ENCODE results near the gene RELCH.
A peak's percentile ranks its signal among the peaks of the same experiment; 100 is the strongest.

The RELCH gene

DNA sequence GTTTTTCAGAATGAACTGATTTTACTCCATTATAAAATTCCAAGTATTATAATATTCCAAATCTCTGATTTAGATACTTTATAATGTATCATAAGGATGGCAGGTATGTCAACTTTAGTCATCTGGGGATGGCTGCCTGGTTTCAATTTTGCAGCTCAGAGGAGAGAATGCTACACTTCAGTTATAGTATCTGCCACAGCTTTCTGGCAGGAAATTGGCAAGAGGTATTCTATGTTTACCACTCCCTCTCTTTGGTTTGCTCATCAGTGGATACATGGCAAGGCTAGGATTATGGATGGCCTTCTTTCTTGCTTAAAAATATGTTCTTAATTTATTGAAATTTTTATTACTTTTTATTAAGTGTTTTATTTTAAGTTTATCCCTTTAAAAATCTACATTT, 71.0 kb downstream of the RELCH start:
- ATAC-seq (replicated peaks) = no peak
- Mint-ChIP-seq H3K36me3 (peaks cover 15 to 31% of the 10 kb centered on the region in 2 donors), H3K4me3 (no peak overlapping the region), H3K4me1 (peaks cover 5 to 12% of the 10 kb centered on the region in 2 donors), H3K9me3 (no peaks in the 10 kb centered on the region), H3K27me3 (no peaks in the 10 kb centered on the region), H3K27ac (no peak overlapping the region)
- no peak for DNase-seq

DNA sequence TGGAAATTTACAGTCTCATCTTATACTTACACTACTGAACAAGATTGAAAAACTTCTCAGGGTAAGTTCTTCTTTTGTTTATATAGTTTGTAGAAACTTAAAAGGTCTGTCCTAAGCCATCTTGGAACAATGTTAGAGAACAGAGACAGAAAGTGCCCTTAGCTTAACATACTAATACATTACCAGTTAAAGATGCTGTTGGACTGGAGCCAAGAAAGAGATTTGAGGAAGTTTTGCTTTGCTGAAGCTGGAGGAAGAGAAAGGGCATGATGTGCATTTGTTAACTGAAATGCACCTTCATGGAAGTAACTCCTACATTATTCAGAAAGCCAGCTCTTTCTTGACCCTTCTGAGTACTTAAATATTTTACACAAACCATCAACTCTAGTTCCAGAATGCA, 71.6 kb downstream of the RELCH start:
- Mint-ChIP-seq H3K27me3 (no peaks in the 10 kb centered on the region), H3K9me3 (no peaks in the 10 kb centered on the region), H3K4me3 (no peak overlapping the region), H3K36me3 (peaks cover 15 to 31% of the 10 kb centered on the region in 2 donors), H3K4me1 (peaks cover 5 to 12% of the 10 kb centered on the region in 2 donors), H3K27ac (no peak overlapping the region)
- ATAC-seq (replicated peaks) = peak; percentile 62 to 65
- DNase-seq = no peak

DNA sequence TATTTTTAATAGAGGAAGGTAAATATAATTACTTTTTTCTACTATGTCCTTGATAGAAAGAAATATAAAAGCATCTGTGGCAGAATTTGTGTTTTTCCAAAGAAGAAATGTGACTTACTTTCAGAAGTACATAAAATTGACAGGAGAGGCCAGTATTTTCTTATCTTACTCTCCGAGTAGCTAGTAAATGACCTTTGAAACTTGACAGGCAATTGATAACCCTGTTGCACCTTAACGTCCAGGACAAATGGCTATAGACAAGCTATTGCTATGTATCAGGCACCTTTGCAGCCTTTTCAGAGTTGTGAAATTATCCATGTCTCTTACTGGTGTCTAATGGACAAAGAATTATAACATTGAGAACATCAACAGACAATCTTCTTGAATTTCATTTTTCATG, 75.0 kb downstream of the RELCH start:
- H3K4me1 Mint-ChIP-seq = peaks cover 5 to 12% of the 10 kb centered on the region in 2 donors
- H3K36me3 Mint-ChIP-seq = peaks cover 15 to 38% of the 10 kb centered on the region in 2 donors
- no peaks in the 10 kb centered on the region for H3K9me3 Mint-ChIP-seq
- no peak for DNase-seq
- no peak overlapping the region for H3K4me3 Mint-ChIP-seq
- ATAC-seq (replicated peaks) = no peak
- no peak overlapping the region for H3K27ac Mint-ChIP-seq
- H3K27me3 Mint-ChIP-seq = no peaks in the 10 kb centered on the region

DNA sequence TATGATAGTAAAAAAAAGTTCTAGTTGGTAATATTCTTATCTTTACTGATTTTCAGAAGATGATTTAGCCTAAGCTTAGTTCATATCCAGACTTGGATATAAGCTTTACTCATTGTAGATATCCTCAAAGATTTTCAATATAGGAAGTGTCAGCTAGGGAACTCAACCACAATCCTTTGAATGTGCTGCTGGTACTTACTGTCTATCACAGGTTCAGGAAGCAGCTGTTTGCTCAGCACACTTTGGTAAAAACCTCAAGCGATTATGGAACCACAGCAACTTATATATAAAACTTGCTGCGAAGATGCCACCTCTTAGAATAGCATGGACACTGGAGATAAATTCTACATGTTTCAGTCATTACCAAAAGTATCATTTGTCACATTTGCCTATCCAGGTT, 77.9 kb downstream of the RELCH start:
- Mint-ChIP-seq H3K27ac (no peak overlapping the region), H3K9me3 (no peaks in the 10 kb centered on the region), H3K4me3 (no peak overlapping the region), H3K36me3 (peaks cover 9 to 25% of the 10 kb centered on the region in 2 donors), H3K27me3 (no peaks in the 10 kb centered on the region), H3K4me1 (peaks cover 0 to 2% of the 10 kb centered on the region in 2 donors)
- DNase-seq (no peak), ATAC-seq (replicated peaks) (no peak)

DNA sequence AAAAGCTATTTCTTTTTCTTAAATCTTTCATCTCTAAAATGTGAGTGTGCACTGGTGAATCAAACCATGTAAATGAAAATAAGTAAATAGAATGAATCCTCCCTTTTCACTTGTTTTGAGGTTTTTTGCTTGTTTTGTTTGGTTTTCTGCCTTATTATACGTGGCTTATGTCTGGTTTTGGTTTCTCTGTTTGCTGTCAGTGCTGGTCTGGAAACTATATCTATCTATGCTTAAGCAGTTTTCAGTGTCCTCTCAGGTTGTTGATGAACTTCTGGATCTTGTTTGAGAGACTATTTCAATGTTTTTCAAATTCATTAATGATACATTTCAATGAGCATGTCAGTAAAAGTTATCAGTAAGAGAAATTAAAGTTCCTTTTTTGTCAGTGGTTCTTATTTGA, 90.0 kb downstream of the RELCH start:
- Mint-ChIP-seq H3K4me1 (peaks cover 7 to 9% of the 10 kb centered on the region in 2 donors), H3K27ac (no peak overlapping the region), H3K36me3 (peaks cover 17 to 25% of the 10 kb centered on the region in 2 donors), H3K9me3 (no peaks in the 10 kb centered on the region), H3K27me3 (no peaks in the 10 kb centered on the region), H3K4me3 (no peak overlapping the region)
- no peak for DNase-seq
- ATAC-seq (replicated peaks) = no peak

DNA sequence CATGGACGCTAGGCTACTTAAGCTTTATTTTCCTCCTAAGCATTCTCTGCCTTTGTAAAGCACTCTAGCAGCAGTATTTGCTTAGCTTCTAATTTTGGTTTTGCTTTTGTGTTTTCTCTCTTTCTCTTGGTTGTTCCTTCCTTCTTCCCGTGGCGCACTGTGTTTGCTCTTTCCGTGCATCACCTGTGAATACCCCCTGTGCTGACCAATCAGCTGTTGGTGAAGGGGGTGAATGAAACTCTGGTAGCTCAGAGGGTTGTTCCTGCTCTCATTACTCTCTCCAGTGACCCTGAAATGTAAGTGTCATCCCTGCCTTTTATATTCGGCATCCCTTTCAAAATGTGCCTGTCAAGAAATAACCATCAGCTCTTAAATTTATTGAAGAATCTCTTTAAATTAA, 92.5 kb downstream of the RELCH start:
- Mint-ChIP-seq H3K9me3 (no peaks in the 10 kb centered on the region), H3K36me3 (peaks cover 29 to 38% of the 10 kb centered on the region in 2 donors), H3K27me3 (no peaks in the 10 kb centered on the region), H3K27ac (peak overlapping the region; percentile 62), H3K4me3 (no peak overlapping the region), H3K4me1 (peaks cover 7 to 9% of the 10 kb centered on the region in 2 donors)
- ATAC-seq (replicated peaks) (no peak), DNase-seq (no peak)

DNA sequence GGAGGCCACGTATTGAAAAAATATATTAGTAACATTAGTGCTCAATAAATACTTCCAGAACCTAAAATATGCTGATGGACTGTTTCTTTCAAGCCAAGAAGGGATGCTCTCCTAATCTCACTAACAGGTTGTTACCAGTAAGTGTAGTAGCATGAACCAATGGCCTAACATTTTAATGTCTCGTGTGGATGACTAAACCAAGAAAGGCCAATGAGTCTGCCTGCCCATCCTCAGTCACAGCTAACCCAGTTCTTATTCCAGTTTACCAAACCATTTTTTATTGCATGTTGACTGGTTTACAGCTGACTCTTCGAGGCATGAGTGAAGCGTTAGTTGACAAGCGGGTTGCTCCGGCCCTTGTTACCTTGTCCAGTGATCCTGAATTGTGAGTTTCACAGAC, 93.0 kb downstream of the RELCH start:
- Mint-ChIP-seq H3K4me1 (peaks cover 7 to 13% of the 10 kb centered on the region in 2 donors), H3K9me3 (no peaks in the 10 kb centered on the region), H3K4me3 (no peak overlapping the region), H3K27me3 (no peaks in the 10 kb centered on the region), H3K27ac (no peak overlapping the region), H3K36me3 (peaks cover 32 to 42% of the 10 kb centered on the region in 2 donors)
- DNase-seq = no peak
- ATAC-seq (replicated peaks) = no peak

DNA sequence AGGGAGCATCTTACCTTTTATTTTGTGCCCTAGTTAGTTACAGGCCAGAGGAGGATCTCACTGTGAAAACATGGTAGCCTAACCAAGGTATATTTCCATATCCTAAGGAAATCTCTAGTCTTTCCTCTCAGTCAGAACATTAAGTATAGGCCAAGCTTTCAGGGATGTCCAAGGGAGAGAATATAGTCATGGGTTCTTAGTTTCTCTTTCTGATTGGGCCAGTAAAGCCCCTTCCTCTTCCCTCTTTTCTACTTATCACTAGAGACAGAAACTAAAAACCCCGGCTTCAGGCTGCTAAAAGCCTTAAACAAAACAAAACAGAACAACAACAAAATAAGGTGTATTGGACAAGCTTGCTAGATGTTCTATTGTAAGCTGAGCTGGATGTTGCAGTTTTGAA, 93.7 kb downstream of the RELCH start:
- peaks cover 0 to 2% of the 10 kb centered on the region in 2 donors for H3K9me3 Mint-ChIP-seq
- no peak overlapping the region for H3K27ac Mint-ChIP-seq
- H3K4me1 Mint-ChIP-seq = peaks cover 9 to 20% of the 10 kb centered on the region in 2 donors
- ATAC-seq (replicated peaks) = no peak
- no peak for DNase-seq
- peaks cover 39 to 48% of the 10 kb centered on the region in 2 donors for H3K36me3 Mint-ChIP-seq
- H3K4me3 Mint-ChIP-seq = no peak overlapping the region
- no peaks in the 10 kb centered on the region for H3K27me3 Mint-ChIP-seq

DNA sequence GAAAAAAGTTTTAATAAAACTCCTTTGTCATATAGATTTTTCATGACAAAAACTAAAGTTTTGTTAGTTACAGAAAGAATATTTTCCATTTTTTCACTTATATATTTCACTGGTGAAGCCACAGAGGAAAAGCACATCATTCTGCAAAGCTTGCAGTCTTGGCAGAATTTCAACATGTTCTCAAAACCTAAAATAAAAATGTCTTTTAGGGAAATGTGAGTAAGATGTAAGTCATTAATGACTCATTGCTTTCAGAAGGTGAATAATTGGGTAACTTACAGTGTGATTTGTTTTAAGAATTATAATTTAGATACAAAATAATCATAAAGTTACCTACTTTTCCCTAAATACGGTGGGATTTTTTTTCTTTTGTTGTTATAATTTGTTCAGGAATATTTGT, 94.6 kb downstream of the RELCH start:
- DNase-seq (no peak), ATAC-seq (replicated peaks) (no peak)
- H3K27me3 Mint-ChIP-seq = no peaks in the 10 kb centered on the region
- H3K4me3 Mint-ChIP-seq = no peak overlapping the region
- no peak overlapping the region for H3K27ac Mint-ChIP-seq
- peaks cover 0 to 2% of the 10 kb centered on the region in 2 donors for H3K9me3 Mint-ChIP-seq
- peaks cover 35 to 47% of the 10 kb centered on the region in 2 donors for H3K36me3 Mint-ChIP-seq
- H3K4me1 Mint-ChIP-seq = peaks cover 9 to 26% of the 10 kb centered on the region in 2 donors

DNA sequence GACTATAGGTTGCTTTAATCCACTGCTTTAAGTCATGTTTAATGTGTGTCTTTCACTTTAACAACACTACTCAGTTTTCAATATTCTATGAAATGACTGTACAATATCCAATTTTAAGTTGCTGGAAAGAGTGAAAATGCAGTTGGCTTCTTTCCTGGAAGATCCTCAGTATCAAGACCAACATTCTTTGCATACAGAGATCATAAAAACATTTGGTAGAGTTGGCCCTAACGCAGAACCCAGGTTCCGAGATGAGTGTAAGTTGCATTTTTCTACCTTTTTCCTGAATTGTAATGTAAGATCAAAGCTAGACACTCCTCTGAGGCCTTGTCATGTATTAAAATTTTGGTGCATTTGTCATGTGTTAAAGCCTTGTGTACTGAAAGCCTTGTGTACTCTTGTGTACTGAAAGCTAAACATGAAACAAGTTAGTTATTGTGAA, 95.2 kb downstream of the RELCH start:
- Mint-ChIP-seq H3K36me3 (peaks cover 32 to 43% of the 10 kb centered on the region in 2 donors), H3K4me1 (peaks cover 7 to 26% of the 10 kb centered on the region in 2 donors), H3K4me3 (no peak overlapping the region), H3K27me3 (no peaks in the 10 kb centered on the region), H3K27ac (no peak overlapping the region), H3K9me3 (peaks cover 0 to 2% of the 10 kb centered on the region in 2 donors)
- no peak for ATAC-seq (replicated peaks)
- DNase-seq = no peak

DNA sequence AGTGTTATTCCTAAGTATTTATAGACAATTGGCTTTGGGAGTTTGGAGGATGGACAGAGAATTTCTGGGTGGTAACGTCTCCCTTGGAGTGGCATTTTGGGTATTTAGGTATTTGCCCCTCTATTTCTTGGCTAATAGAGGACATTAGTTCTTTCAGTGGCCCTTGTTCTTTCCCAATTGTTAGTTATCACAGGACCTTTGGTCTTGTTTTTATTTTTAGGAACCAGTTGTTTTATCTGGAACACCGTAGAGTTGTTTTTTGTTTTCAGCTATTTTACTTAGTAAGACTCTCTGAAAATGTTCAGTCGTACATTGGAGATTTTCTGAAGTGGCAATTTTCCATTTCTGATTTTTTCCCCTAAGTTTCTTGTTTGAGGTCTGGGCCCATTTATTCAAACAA, 97.6 kb downstream of the RELCH start:
- DNase-seq = no peak
- H3K27ac Mint-ChIP-seq = no peak overlapping the region
- ATAC-seq (replicated peaks) = no peak

DNA sequence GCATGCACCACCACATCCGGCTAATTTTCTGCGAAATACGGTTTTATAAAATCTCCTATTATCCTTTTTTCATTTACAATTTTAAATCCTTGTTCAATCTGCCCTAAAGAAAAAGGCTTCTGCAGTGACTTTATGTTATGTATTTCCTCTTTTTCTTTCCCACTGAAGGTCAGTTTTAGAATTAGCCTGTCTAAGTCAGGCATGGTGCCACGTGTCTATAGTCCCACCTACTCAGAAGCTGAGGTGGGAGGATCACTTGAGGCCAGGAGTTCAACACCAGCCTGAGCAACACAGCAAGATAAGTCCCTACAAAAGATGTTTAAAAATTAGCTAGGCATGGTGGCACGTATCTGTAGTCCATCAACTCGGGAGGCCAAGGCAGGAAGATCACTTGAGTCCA, 98.2 kb downstream of the RELCH start:
- Mint-ChIP-seq H3K36me3 (peaks cover 32 to 41% of the 10 kb centered on the region in 2 donors), H3K4me3 (peak overlapping the region in 1 of 2 donors; percentile 42), H3K4me1 (peaks cover 19 to 53% of the 10 kb centered on the region in 2 donors), H3K9me3 (peaks cover 0 to 2% of the 10 kb centered on the region in 2 donors), H3K27ac (peak overlapping the region; percentile 79), H3K27me3 (no peaks in the 10 kb centered on the region)
- DNase-seq (no peak), ATAC-seq (replicated peaks) (no peak)

More for the DNA sequence above, 97.6 kb downstream of the RELCH start:
- no peaks in the 10 kb centered on the region for H3K27me3 Mint-ChIP-seq
- peaks cover 17 to 50% of the 10 kb centered on the region in 2 donors for H3K4me1 Mint-ChIP-seq
- peaks cover 0 to 2% of the 10 kb centered on the region in 2 donors for H3K9me3 Mint-ChIP-seq
- no peak overlapping the region for H3K4me3 Mint-ChIP-seq
- peaks cover 32 to 43% of the 10 kb centered on the region in 2 donors for H3K36me3 Mint-ChIP-seq

DNA sequence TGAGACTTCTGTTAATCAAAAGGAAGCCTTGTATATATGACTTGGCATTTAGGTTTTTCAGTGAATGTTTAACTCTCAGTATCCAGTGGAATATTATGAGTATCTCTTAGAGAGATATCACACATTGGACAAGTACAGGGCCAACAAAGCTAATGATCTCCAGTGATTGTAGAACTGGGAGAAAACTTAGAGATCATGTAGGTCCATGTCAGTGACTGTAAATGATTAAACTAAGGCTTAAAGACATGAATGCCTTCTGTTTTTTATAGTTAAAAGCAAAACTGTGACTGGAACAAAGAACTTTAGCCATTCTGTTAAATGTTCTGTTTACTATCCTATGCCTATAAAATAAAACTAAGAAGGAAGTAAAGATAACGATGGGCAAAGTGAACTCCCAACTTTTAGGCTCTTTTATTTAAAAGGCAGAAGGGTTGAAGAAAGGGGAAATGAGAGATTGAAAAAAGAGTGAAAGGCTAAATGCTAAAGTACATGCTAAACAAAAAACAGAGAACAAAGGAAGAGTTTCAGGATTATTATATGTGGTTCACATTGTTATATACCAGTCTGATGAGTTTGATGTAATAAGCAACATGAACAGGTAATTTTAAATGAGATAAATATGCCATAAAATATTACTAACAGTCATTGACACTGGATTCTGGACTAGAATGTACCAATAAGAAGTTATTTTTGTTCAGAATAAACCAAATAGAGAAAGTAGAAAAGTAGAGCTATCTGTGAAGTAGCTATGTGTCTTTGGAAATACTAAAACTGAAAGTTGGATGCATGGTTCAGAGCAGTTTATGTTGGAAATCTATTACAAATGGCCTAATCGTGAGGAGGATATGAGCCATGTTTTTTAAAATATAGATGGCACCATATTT, 101.0 kb downstream of the RELCH start:
- DNase-seq (no peak), ATAC-seq (replicated peaks) (peak; percentile 62 to 71)
- peaks cover 16 to 44% of the 10 kb centered on the region in 2 donors for H3K4me1 Mint-ChIP-seq
- H3K4me3 Mint-ChIP-seq = peak overlapping the region; percentile 30 to 65
- H3K27me3 Mint-ChIP-seq = no peaks in the 10 kb centered on the region
- peak overlapping the region; percentile 91 for H3K27ac Mint-ChIP-seq
- H3K36me3 Mint-ChIP-seq = peaks cover 21 to 25% of the 10 kb centered on the region in 2 donors
- H3K9me3 Mint-ChIP-seq = peaks cover 0 to 2% of the 10 kb centered on the region in 2 donors

DNA sequence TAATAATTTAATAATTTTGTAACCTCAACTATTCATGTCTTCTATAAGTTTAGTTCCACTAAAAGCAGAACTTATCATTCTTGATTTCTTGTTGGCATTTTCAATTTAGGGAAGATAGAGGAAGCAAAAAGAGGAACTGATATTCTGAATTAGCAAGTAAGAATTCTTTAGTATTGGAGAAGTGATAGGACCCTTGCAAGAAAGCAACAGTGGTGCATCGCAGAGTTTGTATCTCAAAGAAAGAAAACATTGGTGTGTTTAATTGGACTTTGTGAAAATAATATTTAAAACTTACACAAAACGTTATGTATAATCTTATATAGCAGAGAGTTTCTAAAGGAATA, 101.6 kb downstream of the RELCH start:
- H3K9me3 Mint-ChIP-seq = peaks cover 0 to 2% of the 10 kb centered on the region in 2 donors
- H3K36me3 Mint-ChIP-seq = peaks cover 16 to 20% of the 10 kb centered on the region in 2 donors
- H3K27me3 Mint-ChIP-seq = no peaks in the 10 kb centered on the region
- H3K4me3 Mint-ChIP-seq = peak overlapping the region; percentile 7 to 65
- peaks cover 16 to 44% of the 10 kb centered on the region in 2 donors for H3K4me1 Mint-ChIP-seq
- H3K27ac Mint-ChIP-seq = no peak overlapping the region
- DNase-seq (no peak), ATAC-seq (replicated peaks) (peak; percentile 85 to 87)

DNA sequence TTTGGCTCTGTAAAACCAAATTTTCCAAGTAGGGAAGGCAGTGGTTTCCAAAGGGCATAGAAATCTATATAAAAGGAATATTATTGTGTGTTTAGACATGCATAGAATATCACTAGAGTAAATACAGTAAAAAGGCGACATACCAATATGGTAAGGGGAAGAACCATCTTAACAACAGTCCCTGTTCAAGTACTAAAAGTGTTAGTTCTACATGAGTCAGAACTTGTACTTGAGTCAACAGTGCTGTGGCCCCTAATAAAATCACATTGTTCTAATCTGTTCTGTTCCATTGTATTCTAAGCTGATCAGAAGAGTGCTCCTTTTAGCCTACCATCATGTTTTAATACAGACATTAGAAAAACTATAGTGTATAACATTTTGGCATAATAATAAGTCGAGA, 102.0 kb downstream of the RELCH start:
- Mint-ChIP-seq H3K27me3 (no peaks in the 10 kb centered on the region), H3K4me1 (peaks cover 16 to 44% of the 10 kb centered on the region in 2 donors), H3K36me3 (peaks cover 14 to 22% of the 10 kb centered on the region in 2 donors), H3K9me3 (peaks cover 0 to 2% of the 10 kb centered on the region in 2 donors), H3K27ac (no peak overlapping the region), H3K4me3 (peak overlapping the region; percentile 62 to 72)
- ATAC-seq (replicated peaks) (peak; percentile 82 to 89), DNase-seq (no peak)
